Rectal smooth muscle tissue (tissue), 1 donor: Measurements from ENCODE around the gene UCKL1.
A peak's percentile ranks its signal among the peaks of the same experiment; 100 is the strongest.

Experiments
- H3K27ac ChIP-seq: one replicate; pipeline ENCODE4 v1.7.0; 2013; ENCODE audit warnings: low read depth, low read length, inconsistent platforms
- H3K27me3 ChIP-seq: one replicate; pipeline ENCODE4 v1.7.0; 2013; ENCODE audit warnings: low read length; ENCODE audit not compliant: control insufficient read depth, insufficient read depth
- H3K36me3 ChIP-seq: one replicate; pipeline ENCODE4 v1.7.0; 2013; ENCODE audit warnings: low read length; ENCODE audit not compliant: control insufficient read depth, insufficient read depth
- H3K4me1 ChIP-seq: one replicate; pipeline ENCODE4 v1.7.0; 2013; ENCODE audit warnings: low read length; ENCODE audit not compliant: control insufficient read depth, insufficient read depth
- H3K4me3 ChIP-seq: one replicate; pipeline ENCODE4 v1.7.0; 2013; ENCODE audit warnings: low read length
- H3K9ac ChIP-seq: one replicate; pipeline ENCODE4 v1.7.0; 2013; ENCODE audit warnings: low read length

The UCKL1 gene

GRCh38 chr20:63955827-63956663 is at the start of gene UCKL1:
UCKL1 (minus strand) TSS chr20:63956416; CDS start chr20:63956372, 44 bp downstream.
- Histone ChIP-seq H3K27me3 (no peaks in the 10 kb centered on the region), H3K9ac (peak within 1 kb of the TSS; percentile 77), H3K27ac (peak within 1 kb of the TSS; percentile 97), H3K4me3 (peak within 1 kb of the TSS; percentile 97), H3K4me1 (peaks cover 30% of the 10 kb centered on the region), H3K36me3 (no peaks in the 10 kb centered on the region)

- H3K9ac ChIP-seq: no peak overlapping the region
- H3K27ac ChIP-seq: no peak overlapping the region
- no peaks in the 10 kb centered on the region for H3K27me3 ChIP-seq
- H3K4me1 ChIP-seq: no peaks in the 10 kb centered on the region
- no peak overlapping the region for H3K4me3 ChIP-seq
- peaks cover 45% of the 10 kb centered on the region for H3K36me3 ChIP-seq
These were observed 49.2 kb upstream of the UCKL1 start for GRCh38 chr20:64005394-64005793.

- no peak overlapping the region for H3K9ac ChIP-seq
- peaks cover 48% of the 10 kb centered on the region for H3K36me3 ChIP-seq
- no peak overlapping the region for H3K27ac ChIP-seq
These were observed 47.9 kb upstream of the UCKL1 start for GRCh38 chr20:64003960-64004725.

GRCh38 chr20:64001607-64002011 is 45.4 kb upstream of the UCKL1 start:
- Histone ChIP-seq H3K27ac (no peak overlapping the region), H3K27me3 (no peaks in the 10 kb centered on the region), H3K9ac (no peak overlapping the region), H3K4me1 (no peaks in the 10 kb centered on the region), H3K36me3 (peaks cover 46% of the 10 kb centered on the region), H3K4me3 (no peak overlapping the region)

More at GRCh38 chr20:64003960-64004725, 47.9 kb upstream of the UCKL1 start:
- Histone ChIP-seq H3K27me3 (no peaks in the 10 kb centered on the region), H3K4me1 (no peaks in the 10 kb centered on the region), H3K4me3 (no peak overlapping the region)

GRCh38 chr20:64000906-64001305 is 44.7 kb upstream of the UCKL1 start:
- Histone ChIP-seq H3K9ac (no peak overlapping the region), H3K36me3 (peaks cover 46% of the 10 kb centered on the region), H3K4me1 (no peaks in the 10 kb centered on the region), H3K27ac (no peak overlapping the region), H3K4me3 (no peak overlapping the region), H3K27me3 (no peaks in the 10 kb centered on the region)

GRCh38 chr20:63982937-63983336 is 26.7 kb upstream of the UCKL1 start:
- H3K4me1 ChIP-seq: peaks cover 4% of the 10 kb centered on the region
- H3K27me3 ChIP-seq: no peaks in the 10 kb centered on the region
- H3K4me3 ChIP-seq: no peak overlapping the region
- no peak overlapping the region for H3K27ac ChIP-seq
- peaks cover 26% of the 10 kb centered on the region for H3K36me3 ChIP-seq
- H3K9ac ChIP-seq: no peak overlapping the region

- Histone ChIP-seq H3K36me3 (peaks cover 18% of the 10 kb centered on the region), H3K4me1 (peaks cover 4% of the 10 kb centered on the region), H3K4me3 (peak within 1 kb of the TSS; percentile 99), H3K9ac (peak within 1 kb of the TSS; percentile 80), H3K27ac (peak within 1 kb of the TSS; percentile 81), H3K27me3 (no peaks in the 10 kb centered on the region)
These were observed 24.9 kb upstream of the UCKL1 start, which contains the start of gene PRPF6 for GRCh38 chr20:63980806-63981728. PRPF6 (plus strand) TSS chr20:63981132; CDS start chr20:63981246, 114 bp downstream.

GRCh38 chr20:63980317-63980805 is 24.1 kb upstream of the UCKL1 start:
- H3K9ac ChIP-seq: no peak overlapping the region
- no peaks in the 10 kb centered on the region for H3K27me3 ChIP-seq
- peaks cover 11% of the 10 kb centered on the region for H3K36me3 ChIP-seq
- H3K4me1 ChIP-seq: peaks cover 4% of the 10 kb centered on the region
- H3K4me3 ChIP-seq: peak overlapping the region; percentile 47
- H3K27ac ChIP-seq: peak overlapping the region; percentile 28

GRCh38 chr20:63979557-63980316 is 23.5 kb upstream of the UCKL1 start, which contains the start of gene SAMD10:
SAMD10 (minus strand) TSS chr20:63979642; CDS start chr20:63979467, 175 bp downstream.
- Histone ChIP-seq H3K27me3 (no peaks in the 10 kb centered on the region), H3K4me3 (peak within 1 kb of the TSS; percentile 72), H3K4me1 (peaks cover 4% of the 10 kb centered on the region), H3K27ac (peak within 1 kb of the TSS; percentile 28), H3K9ac (no peak within 1 kb of the TSS), H3K36me3 (peaks cover 5% of the 10 kb centered on the region)

- Histone ChIP-seq H3K9ac (no peak overlapping the region), H3K4me1 (peaks cover 4% of the 10 kb centered on the region), H3K27me3 (no peaks in the 10 kb centered on the region), H3K4me3 (peak overlapping the region; percentile 72), H3K36me3 (no peaks in the 10 kb centered on the region), H3K27ac (no peak overlapping the region)
These were observed 23.0 kb upstream of the UCKL1 start for GRCh38 chr20:63979229-63979556.
